ENCODE data around the gene WBP1L.

The WBP1L gene

GRCh38 chr10:102865620-102866019, 121.9 kb downstream of the WBP1L start (continued):
- TF ChIP-seq ZNF18 (tag by site-specific recombination; IDR thresholded peaks at IDR 0.05): no peak
- TF ChIP-seq ZNF529 (tag by site-specific recombination; IDR thresholded peaks at IDR 0.05; ENCODE audit: insufficient replicate concordance): no peak
- TF ChIP-seq ZNF555 (tag by site-specific recombination; conservative IDR thresholded peaks at IDR 0.05): no peak
- TF ChIP-seq PATZ1 (tag by site-specific recombination; IDR thresholded peaks at IDR 0.05): no peak
- no peak for TF ChIP-seq ZBTB17 (tag by site-specific recombination; IDR thresholded peaks at IDR 0.05)
- TF ChIP-seq ZNF114 (tag by site-specific recombination; IDR thresholded peaks at IDR 0.05): no peak
- TF ChIP-seq, protein P1, sequence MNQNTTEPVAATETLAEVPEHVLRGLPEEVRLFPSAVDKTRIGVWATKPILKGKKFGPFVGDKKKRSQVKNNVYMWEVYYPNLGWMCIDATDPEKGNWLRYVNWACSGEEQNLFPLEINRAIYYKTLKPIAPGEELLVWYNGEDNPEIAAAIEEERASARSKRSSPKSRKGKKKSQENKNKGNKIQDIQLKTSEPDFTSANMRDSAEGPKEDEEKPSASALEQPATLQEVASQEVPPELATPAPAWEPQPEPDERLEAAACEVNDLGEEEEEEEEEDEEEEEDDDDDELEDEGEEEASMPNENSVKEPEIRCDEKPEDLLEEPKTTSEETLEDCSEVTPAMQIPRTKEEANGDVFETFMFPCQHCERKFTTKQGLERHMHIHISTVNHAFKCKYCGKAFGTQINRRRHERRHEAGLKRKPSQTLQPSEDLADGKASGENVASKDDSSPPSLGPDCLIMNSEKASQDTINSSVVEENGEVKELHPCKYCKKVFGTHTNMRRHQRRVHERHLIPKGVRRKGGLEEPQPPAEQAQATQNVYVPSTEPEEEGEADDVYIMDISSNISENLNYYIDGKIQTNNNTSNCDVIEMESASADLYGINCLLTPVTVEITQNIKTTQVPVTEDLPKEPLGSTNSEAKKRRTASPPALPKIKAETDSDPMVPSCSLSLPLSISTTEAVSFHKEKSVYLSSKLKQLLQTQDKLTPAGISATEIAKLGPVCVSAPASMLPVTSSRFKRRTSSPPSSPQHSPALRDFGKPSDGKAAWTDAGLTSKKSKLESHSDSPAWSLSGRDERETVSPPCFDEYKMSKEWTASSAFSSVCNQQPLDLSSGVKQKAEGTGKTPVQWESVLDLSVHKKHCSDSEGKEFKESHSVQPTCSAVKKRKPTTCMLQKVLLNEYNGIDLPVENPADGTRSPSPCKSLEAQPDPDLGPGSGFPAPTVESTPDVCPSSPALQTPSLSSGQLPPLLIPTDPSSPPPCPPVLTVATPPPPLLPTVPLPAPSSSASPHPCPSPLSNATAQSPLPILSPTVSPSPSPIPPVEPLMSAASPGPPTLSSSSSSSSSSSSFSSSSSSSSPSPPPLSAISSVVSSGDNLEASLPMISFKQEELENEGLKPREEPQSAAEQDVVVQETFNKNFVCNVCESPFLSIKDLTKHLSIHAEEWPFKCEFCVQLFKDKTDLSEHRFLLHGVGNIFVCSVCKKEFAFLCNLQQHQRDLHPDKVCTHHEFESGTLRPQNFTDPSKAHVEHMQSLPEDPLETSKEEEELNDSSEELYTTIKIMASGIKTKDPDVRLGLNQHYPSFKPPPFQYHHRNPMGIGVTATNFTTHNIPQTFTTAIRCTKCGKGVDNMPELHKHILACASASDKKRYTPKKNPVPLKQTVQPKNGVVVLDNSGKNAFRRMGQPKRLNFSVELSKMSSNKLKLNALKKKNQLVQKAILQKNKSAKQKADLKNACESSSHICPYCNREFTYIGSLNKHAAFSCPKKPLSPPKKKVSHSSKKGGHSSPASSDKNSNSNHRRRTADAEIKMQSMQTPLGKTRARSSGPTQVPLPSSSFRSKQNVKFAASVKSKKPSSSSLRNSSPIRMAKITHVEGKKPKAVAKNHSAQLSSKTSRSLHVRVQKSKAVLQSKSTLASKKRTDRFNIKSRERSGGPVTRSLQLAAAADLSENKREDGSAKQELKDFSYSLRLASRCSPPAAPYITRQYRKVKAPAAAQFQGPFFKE (tag by site-specific recombination; IDR thresholded peaks at IDR 0.05; ENCODE audit: borderline replicate concordance): no peak
- TF ChIP-seq ZNF670 (tag by site-specific recombination; IDR thresholded peaks at IDR 0.05; ENCODE audit: low read depth): no peak
